Stimulated activated CD4-positive, alpha-beta T cell treated with anti-CD3 and anti-CD28 coated beads, Interleukin-2, amount 100 ng/mL, for 4 hours (primary cell): ENCODE measurements around the gene PSMA7.

Experiments used
- DNase-seq: peaks from one replicate; pipeline ENCODE4 v3.0.0-alpha.2; 2020; ENCODE audit warnings: low read depth

The PSMA7 gene

DNA sequence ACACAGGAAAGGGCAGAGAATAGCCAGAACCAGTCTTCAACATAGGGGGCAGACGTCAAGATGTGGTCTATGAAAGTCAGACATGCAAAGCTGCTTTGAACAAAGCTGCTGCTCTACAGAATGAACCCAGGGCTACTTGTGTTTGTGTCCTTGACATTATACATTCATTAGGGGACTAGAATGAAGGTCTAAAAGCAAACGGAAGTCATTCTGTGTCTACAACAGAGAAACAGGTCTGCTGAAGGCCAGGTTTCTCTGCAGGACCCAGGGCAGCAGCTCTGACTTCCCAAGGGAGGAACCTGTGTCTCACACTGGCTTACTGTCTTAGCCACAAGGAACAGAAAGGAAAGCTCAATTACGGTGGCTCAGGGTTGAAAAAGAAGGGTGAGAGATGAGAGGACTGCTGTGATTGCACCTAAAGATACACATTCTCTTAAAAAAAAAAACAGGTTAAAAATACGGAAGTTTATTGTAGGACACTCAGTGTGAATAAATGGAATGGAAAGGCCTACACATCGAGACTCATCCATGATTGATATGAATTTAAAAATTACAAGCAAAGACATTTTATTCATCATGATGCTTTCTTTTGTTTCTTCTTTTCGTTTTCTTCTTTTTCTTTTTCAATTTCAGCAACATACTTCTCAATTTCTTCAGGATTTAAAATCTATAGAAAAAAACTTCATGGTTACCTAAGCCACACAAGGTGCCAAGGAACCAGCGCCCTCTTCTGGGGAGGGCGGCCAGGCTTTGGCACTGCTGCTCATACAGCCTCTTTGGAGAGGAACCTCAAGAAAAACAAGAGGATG lies 6.7 kb downstream of the PSMA7 start:
- peak; percentile 58 for DNase-seq

DNA sequence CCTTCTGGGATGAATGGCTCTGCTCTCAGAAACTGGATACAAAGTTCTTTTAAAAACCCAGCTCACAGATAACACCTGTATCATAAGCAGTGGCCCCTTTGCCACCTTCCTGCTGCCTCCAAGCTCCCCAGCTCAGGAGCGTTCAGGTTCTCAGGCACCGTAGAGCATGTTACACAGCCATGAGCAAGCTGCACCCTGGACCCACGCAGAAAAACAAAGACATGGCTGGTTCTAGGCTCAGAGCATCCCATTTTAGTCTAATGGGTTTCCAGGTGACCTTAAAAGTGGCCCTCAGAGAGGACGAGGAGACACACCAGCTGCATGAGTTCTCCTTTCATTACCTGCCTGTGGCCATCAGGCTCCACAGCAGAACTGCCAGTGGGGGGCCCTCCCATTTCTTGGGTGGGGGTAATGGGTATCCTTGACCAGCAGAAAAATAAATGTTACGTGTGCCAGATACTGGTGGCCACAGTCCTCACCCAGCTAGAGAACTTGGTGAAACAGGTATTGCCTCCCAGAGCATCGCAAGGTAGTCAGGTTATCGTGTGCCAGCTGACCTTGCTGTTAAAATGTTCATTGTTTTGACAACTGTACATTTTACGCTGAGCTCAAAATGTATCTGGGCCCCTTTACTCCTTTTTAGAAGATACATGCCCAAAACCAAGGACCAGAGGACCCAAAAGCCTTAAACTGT lies 7.5 kb downstream of the PSMA7 start:
- no peak for DNase-seq

DNA sequence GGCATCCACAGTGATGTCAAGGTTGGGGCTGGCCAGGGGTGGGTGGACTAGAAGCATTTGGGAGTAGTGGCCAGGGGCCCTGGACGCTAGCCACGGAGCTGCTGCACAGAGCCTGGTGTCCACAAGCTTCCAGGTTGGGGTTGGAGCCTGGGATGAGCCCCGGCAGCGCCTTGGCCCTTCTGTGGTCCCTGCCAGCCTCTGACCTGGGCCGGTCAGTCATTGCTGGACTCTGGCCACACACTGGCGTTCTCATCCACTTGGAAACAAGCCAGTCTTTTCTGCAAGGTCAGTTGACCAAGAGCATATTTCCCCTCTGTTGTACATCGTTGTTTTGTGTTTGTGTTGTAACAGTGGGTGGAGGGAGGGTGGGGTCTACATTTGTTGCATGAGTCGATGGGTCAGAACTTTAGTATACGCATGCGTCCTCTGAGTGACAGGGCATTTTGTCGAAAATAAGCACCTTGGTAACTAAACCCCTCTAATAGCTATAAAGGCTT lies 8.4 kb downstream of the PSMA7 start:
- DNase-seq, result no peak

DNA sequence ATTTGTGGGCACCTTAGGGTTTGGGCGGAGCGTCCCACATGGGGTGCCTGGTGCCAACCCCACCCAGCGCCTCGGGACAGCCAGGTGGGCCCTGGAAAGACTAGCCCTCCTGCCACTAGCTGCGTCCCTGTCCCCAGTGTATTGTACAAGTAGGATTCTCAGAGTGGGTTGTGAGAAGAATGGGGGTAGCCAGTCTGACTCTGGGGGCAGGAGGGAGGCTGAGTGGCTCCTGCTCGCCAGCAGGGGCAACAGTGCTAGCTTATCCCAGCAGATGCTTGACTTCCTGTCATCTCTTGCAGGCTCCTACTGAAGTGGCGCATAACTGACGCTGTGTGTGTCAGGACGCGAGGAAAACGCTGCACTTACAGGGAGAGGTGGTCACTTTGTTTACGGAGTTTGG lies 9.3 kb downstream of the PSMA7 start:
- DNase-seq, result no peak

DNA sequence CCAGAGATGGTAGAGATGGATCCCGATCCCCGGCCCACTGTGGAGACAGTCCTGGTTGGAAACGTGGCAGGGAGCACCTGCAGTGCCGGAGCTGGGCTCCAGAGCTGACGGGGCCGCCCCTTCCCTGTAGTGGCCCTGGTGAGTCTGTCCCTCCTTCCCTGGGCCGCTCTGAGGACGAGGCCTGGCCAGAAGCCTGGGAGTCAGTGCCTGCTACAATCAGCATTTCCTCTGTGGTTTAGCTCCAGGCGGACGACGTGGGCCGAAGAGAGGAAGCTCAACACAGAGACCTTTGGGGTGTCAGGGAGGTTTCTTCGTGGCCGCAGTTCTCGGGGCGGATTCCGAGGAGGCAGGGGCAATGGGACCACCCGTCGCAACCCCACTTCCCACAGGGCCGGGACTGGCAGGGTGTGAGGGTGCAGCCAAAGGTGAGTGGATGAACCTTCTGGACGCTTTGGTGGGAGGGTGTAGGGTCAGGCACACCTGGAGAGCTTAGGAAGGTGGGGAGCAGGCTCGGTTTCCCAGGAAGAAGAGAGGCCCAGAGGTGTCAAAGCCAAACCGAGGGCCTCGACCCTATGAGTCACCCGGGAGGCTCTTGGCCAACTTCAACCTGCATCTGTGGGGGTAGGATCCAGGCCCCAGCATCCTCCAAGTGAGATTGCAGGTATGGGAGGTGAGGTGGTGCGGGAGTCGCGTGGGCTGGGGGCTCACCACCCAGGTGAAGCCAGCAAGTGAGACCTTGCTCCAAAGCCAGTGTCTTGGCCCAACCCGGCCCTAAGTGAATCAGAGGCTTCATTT lies 9.9 kb downstream of the PSMA7 start:
- DNase-seq, result no peak

DNA sequence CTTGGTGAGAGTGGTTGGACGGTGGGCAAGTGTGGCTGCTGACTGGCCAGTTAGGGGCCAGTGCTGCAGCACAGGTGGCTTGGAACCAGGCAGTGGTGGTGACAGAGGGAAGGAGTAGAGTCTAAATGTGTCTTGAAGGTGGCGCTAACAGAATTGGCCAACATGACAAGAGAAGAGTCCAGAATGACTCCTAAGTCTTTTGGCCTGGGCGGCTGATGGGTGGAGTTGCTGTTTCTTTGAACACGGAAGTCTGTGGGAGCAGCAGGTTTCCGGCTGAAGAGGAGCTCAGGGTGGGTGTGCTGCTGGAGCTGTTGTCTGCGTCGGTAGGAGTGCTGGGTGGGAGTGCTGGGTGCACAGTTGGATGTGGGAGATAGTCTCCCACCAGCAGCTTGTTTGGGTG lies 10.8 kb downstream of the PSMA7 start:
- DNase-seq, result no peak

- no peak for DNase-seq
Measured at GRCh38 chr20:62131560-62132320, 11.5 kb downstream of the PSMA7 start.

DNA sequence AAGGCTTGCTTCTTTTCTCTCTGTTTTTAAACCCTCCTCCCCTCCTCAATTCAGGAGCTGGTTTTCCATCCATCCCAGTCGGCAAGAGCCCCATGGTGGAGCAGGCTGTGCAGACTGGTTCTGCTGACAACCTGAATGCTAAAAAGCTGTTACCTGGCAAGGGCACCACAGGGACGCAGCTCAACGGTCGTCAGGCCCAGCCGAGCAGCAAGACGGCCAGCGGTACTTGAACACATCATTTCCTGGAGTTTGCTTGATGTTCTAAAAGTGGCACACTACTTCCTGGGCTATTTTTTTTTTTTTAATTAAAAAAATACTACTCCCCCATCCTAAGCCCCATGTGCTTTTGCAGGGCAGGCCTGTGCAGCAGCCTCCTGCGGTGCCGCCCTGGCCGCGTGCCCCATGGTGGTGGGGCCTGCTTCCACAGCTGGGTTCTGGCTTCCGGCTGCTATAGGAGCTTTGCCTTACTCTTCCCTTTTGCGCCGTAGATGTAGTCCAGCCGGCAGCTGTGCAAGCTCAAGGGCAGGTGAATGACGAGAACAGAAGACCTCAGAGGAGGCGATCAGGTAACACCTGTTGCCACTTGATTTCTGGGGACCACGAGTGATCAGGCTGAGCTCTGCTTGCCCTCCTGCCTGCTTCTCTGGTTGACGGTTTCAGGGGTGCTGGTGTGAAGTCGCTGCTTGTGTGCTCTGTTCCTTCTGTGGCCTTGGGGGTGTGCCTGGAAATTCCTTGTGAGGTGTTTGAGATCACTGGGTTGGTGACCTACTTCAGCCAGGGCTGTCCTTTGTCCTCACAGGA lies 13.3 kb downstream of the PSMA7 start:
- DNase-seq, result no peak

- DNase-seq, result no peak
Measured at GRCh38 chr20:62128502-62128901, 14.7 kb downstream of the PSMA7 start.

GRCh38 chr20:62127799-62128198 lies 15.4 kb downstream of the PSMA7 start:
- DNase-seq, result no peak

GRCh38 chr20:62126141-62126540 lies 17.1 kb downstream of the PSMA7 start:
- no peak for DNase-seq

- no peak for DNase-seq
Measured at GRCh38 chr20:62123450-62124118, 19.6 kb downstream of the PSMA7 start.

DNA sequence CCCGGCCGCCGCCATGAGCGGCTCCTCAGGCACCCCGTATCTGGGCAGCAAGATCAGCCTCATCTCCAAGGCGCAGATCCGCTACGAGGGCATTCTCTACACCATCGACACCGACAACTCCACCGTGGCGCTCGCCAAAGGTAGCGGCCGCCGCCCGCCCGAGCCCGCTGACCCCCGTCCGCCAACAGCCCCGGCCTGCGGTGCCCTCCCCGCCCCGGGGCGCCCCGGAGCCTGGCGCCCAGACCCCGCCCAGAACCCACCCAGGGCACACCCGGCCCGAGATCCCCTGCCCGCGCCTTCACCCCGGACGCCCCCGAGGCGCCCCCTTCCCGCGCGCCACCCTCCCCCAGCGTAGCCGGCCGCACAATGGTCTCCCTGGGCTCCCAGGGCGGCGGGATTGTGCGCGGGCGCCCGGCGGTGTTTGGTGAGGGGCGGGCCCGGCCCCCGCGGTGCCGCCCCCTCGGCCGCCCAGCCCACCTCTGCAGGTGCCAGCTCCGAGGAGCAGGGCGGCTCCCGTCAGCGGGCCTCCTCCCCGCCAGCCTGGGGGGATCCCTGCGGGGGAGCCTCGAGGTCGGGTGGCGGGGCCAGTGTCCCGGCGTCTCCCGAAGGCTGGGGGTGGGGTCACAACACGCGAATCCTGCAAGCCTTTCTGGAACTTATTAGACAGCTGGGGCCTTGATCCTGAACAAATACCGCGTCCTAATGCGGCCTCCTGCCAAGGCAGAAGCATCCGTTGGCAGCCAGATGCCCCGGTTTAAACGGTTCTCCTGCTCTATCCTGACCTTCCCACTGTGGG lies 20.3 kb downstream of the PSMA7 start:
- DNase-seq, result no peak

- peak; percentile 97 for DNase-seq
Measured at GRCh38 chr20:62121776-62122653, 21.2 kb downstream of the PSMA7 start, which contains the start of gene LSM14B. Gene LSM14B (plus strand): TSS chr20:62122475. CDS start chr20:62122667, 192 bp downstream.

DNA sequence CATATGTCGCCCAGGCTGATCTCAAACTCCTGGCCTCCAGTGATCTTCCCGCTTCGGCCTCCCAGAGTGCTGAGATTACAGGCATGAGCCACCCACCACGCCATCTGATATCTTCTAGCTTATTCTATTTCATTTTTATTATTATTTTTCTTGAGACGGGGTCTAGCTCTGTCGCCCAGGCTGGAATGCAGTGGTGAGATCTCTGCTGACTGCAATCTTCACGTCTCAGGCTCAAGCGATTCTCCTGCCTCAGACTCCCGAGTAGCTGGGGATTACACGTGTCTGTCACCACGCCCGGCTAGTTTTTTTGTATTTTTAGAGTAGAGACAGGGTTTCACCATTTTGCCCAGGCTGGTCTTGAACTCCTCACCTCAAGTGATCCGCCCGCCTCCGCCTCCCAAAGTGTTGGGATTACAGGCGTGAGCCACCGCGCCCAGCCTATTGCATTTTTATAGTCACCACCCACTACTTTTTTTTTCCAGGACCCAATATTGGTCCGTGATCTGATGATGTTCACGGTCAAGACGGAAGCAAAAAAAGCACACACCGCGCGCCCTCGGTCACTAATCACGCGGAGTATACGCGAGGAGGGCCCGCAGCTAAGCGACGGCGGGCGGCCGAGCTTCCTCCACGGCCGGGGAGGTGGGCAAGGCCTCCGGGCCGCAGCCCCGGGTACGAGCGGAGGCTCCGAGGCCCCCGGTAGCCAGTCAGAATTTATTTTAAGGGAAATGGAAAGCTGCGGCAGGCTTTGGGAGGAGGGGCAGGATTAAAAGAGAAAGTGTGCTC lies 22.0 kb downstream of the PSMA7 start:
- no peak for DNase-seq

- no peak for DNase-seq
Measured at GRCh38 chr20:62120365-62120762, 22.8 kb downstream of the PSMA7 start.

DNA sequence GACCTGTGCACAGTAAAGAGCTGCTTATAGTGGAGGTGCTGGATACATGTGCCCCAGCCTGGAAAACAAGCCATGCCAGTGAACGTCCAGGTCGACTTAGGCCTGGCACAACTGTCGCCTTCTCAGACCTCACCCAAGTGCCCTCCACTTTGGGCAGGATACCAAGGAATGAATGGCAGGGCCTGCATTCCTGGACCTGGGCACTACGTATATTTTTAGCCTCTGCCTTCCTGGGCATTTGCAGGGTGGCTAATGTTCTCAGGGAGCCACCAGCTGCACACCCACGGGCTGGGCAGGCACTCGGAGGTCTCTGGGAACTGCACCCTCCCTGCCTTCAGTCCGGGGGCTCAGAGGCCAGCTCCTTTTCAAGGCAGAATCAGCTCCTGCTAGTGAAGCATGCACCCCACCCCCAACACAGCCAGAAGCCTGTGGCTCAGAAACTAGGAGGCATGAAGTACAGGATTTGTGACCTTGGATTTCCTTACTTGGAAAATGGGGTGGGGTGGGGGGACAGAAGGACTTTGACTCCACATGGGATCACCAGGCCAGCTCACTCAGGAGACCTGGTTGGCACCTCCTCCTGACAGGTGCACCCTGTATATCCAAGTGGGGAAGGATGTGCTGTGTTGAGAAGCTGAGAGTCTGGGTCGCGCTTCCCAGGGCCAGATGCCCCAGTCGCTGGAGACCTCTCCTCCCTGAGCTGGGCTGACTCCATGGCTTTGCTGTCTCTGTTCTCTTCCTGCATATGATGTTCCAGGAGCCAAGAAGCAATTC lies 23.4 kb downstream of the PSMA7 start:
- DNase-seq, result no peak
